T47D (cell line): ENCODE measurements around the gene ZBTB11.
"Not testable (repeated sequence)": the region's sequence is repeated elsewhere in the genome, so short reads cannot be mapped to it uniquely, and the experiment has no call there.

Source experiments
- DNase-seq, 2 experiments: peaks; one replicate each; pipeline versions ENCODE4 v3.0.0 to v3.0.0-alpha.2; 2011 to 2012; ENCODE audit warnings: low read depth in 1 of 2, low spot score in 1 of 2
- JUND ChIP-seq: IDR thresholded peaks from 2 replicates; pipeline ENCODE4 v1.6.1; 2012; ENCODE audit warnings: low read depth
- in situ Hi-C: cut with HindIII; loops from 2 replicates; pipeline ENCODE4 v1.10.0; 2016; ENCODE audit warnings: low sequenced_read_pairs, low pct_unique_long_range_greater_than_20kb

The ZBTB11 gene

GRCh38 chr3:101633186-101633585 is 43.7 kb downstream of the ZBTB11 start:
- TF ChIP-seq JUND, result no peak
- no peak for DNase-seq
- in situ Hi-C loops, result no loop called here

DNA sequence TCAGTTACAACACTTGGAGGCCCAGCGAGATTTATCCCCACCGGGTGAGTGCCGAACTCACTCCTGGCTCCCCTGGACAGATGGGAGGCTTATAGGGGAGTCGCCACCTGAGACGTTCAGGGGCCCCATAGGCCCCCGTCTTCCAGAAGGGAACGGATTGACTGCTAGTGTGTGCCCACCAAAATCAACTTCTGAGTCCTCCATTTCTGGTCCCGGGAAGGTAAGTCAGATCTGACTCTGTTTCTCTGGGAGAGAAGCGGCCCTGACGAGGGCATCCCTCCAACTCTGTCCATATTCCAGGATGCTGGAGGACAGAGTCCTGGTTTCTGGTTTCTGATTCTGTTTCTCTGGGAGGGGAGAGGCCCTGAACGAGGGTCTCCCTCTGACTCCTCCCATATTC is 44.3 kb downstream of the ZBTB11 start:
- in situ Hi-C loops, result no loop called here
- DNase-seq, result no peak
- no peak for TF ChIP-seq JUND

DNA sequence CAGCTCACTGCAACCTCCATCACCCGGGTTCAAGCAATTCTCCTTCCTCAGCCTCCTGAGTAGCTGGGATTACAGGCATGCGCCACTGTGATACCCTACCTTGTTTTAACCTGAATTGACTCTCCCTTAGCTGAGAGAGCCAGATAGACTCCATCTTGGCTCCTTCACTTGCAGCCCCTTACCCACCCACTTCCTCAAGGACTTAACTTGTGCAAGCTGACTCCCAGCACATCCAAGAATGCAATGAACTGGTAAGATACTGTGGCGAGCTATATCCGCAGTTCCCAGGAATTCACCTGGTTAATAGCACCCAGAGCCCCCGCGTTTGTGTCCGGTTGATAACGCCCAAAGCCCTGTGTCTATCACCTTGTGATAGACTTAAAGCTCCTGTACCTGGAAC is 45.0 kb downstream of the ZBTB11 start:
- DNase-seq, in situ Hi-C loops: not testable (repeated sequence)

- in situ Hi-C loops, result no loop called here
- no peak for TF ChIP-seq JUND
- DNase-seq, result no peak
These were observed 45.7 kb downstream of the ZBTB11 start for GRCh38 chr3:101631098-101631796.

DNA sequence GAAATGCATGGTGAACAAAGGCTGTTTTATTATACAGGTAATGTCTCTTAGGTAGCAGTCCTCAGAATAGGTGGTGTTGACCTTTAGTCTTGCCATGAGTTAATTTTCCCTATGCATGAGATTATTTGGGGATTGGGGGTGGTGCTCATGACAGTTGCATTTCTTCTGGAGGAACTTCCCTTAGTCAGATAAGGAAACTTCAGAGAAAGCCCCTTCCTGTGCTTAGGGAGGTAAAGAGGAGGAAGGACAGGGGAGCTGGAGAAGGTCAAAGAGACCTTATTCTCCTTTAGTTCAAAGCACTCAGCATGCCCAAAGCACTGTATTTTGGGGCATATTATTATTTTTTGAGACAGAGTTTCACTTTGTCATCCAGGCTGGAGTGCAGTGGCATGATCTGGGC is 47.7 kb downstream of the ZBTB11 start:
- DNase-seq, result no peak

GRCh38 chr3:101625879-101626278 is 51.1 kb downstream of the ZBTB11 start:
- DNase-seq, result no peak
- in situ Hi-C loops, result no loop called here
- TF ChIP-seq JUND, result no peak

More for the DNA sequence above, 47.7 kb downstream of the ZBTB11 start:
- in situ Hi-C loops, result no loop called here
- no peak for TF ChIP-seq JUND

- no peak for DNase-seq
- in situ Hi-C loops, result no loop called here
- TF ChIP-seq JUND, result no peak
These were observed 52.1 kb downstream of the ZBTB11 start for GRCh38 chr3:101624857-101625256.

- in situ Hi-C loops, result no loop called here
- TF ChIP-seq JUND, result no peak
- no peak for DNase-seq
These were observed 53.3 kb downstream of the ZBTB11 start for GRCh38 chr3:101623656-101624055.

- no peak for DNase-seq
- in situ Hi-C loops, result no loop called here
- TF ChIP-seq JUND, result no peak
These were observed 57.2 kb downstream of the ZBTB11 start for GRCh38 chr3:101619734-101620133.

GRCh38 chr3:101618726-101619125 is 58.2 kb downstream of the ZBTB11 start:
- in situ Hi-C loops, result no loop called here
- TF ChIP-seq JUND, result no peak

DNA sequence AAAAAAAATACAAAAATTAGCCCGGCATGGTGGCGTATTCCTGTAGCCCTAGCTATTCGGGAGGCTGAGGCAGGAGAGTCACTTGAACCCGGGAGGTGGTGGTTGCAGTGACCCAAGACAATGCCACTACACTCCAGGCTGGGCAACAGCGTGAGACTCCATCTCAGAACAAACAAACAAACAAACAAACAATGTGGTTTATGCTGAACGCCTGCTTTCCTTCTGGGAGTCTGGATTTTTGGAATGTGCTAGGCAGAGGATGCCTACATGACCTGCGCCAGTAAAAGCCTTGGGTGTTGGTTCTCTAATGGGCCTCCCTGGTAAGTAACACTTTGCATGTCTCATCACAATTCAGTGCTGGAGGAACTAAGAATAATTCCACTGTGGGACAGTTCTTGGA is 59.5 kb downstream of the ZBTB11 start:
- in situ Hi-C loops, result no loop called here

More at GRCh38 chr3:101618726-101619125, 58.2 kb downstream of the ZBTB11 start:
- no peak for DNase-seq

DNA sequence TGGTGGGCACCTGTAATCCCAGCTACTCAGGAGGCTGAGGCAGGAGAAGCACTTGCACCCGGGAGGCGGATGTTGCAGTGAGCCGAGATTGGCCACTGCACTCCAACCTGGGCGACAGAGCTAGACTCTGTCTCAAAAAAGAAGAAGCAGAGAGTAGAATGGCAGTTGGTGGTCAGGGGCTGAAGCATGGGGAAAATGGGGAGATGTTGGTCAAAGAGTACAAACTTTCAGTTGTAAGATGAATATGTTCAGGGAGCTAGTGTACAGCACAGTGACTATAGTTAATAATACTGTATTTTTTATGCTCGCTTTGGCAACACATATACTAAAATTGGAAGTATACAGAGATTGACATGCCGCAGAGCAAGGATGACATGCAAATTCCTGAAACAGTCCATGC is 61.4 kb downstream of the ZBTB11 start:
- TF ChIP-seq JUND, result no peak
- DNase-seq, result no peak
- in situ Hi-C loops, result no loop called here

More for the DNA sequence above, 59.5 kb downstream of the ZBTB11 start:
- TF ChIP-seq JUND, result no peak
- DNase-seq, result no peak

- in situ Hi-C loops, DNase-seq: not testable (repeated sequence)
These were observed 63.9 kb downstream of the ZBTB11 start for GRCh38 chr3:101613014-101613413.

GRCh38 chr3:101611023-101611422 is 65.9 kb downstream of the ZBTB11 start:
- no peak for TF ChIP-seq JUND
- DNase-seq, result no peak
- in situ Hi-C loops, result no loop called here

DNA sequence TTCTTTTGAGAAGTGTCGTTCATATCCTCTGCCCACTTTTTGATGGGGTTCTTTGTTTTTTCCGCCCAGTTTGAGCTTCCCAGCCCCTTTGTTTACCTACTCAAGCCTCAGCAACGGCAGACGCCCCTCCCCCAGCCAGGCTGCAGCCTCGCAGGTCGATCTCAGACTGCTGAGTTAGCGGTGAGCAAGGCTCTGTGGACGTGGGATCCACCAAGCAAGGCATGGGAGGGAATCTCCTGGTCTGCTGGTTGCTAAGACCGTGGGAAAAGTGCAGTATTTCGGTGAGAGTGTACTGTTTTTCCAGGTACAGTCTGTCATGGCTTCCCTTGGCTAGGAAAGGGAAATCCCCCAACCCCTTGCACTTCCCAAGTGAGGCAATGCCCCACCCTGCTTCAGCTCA is 71.5 kb downstream of the ZBTB11 start:
- in situ Hi-C loops, DNase-seq: not testable (repeated sequence)
